ENCODE data around the gene HSPA2.
"Not testable (repeated sequence)": the region's sequence is repeated elsewhere in the genome, so short reads cannot be mapped to it uniquely, and the experiment has no call there.

HSPA2 gene

DNA sequence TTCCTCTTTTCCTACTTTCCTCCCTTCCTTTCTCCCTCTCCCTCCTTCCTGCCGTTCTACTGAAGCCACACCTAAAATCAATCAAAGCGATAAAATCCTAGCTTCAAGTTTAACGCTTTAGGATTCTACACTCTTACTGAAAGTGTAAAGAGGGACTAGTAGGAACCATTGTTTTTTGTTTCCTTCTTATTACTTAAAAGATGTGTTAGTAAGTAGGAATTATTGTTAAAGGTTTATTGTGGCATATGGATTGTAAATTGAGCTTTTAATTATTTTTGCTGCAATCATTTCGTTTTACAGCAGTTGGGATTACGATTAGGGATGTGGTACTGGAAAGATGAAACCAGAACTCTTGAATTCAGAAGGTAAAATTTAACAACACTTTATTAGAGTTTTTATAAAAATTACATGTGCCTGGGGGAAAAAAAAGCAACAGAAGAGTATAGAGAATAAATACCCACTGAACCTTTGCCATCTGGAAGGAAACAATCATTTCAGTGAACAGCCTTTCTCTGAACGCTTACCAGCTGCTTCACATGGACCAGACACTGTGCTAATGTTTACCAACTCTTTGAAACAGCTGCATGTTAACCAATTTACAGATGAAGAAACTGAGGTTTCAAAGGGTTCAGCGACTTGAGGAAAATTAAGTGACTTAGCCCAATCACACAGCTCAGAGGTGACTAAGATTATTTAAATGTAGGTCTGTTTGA lies 10.2 kb downstream of the HSPA2 start:
- no peak overlapping the region for H3K4ac ChIP-seq (ENCODE audit: low read depth in 1 of 2, low read length in 2 of 2)
- H2BK12ac ChIP-seq (ENCODE audit: low read length in 2 of 2) = peak overlapping the region in 1 of 2 experiments; percentile 84
- WGBS = 84% methylated on average over 5 of the region's 7 CpGs
- no peak overlapping the region for H3K18ac ChIP-seq (ENCODE audit: low read depth in 1 of 2, low read length in 2 of 2)
- peaks cover 0 to 24% of the 10 kb centered on the region in 2 experiments for H3K27me3 ChIP-seq (ENCODE audit: control insufficient read depth in 1 of 2, insufficient read depth in 1 of 2, low read length in 2 of 2)
- H2BK15ac ChIP-seq (ENCODE audit: low read depth, poor library complexity, severe bottlenecking) = no peak overlapping the region
- no peak overlapping the region for H2BK5ac ChIP-seq (ENCODE audit: low read depth, low read length, poor library complexity, severe bottlenecking)
- H3K27ac ChIP-seq (ENCODE audit: low read length, poor library complexity, severe bottlenecking) = no peak overlapping the region
- H2BK120ac ChIP-seq (ENCODE audit: low read depth, low read length) = peak overlapping the region; percentile 19
- no peak for DNase-seq
- no peak overlapping the region for H3K23ac ChIP-seq (ENCODE audit: low read length in 2 of 2)
- no peak overlapping the region for H2AFZ ChIP-seq (ENCODE audit: low read depth, low read length)
- no peak overlapping the region for H4K91ac ChIP-seq (ENCODE audit: low read length)
- H3K4me2 ChIP-seq (ENCODE audit: low read length, poor library complexity, severe bottlenecking) = no peak overlapping the region
- H3K36me3 ChIP-seq (ENCODE audit: control insufficient read depth in 1 of 2, insufficient read depth in 2 of 2, low read depth in 1 of 2, low read length in 2 of 2) = no peaks in the 10 kb centered on the region
- H3K4me1 ChIP-seq (ENCODE audit: control insufficient read depth, insufficient read depth, low read depth, low read length) = peaks cover 6% of the 10 kb centered on the region
- H3K14ac ChIP-seq (ENCODE audit: low read length in 2 of 2) = no peak overlapping the region
- H2AK5ac ChIP-seq (ENCODE audit: low read length, severe bottlenecking) = no peak overlapping the region
- no peaks in the 10 kb centered on the region for H3K9me3 ChIP-seq (ENCODE audit: control insufficient read depth, low read length)
- no peaks in the 10 kb centered on the region for H3K79me1 ChIP-seq (replicated peaks; ENCODE audit: low read length, poor library complexity, severe bottlenecking)
- H4K8ac ChIP-seq (ENCODE audit: low read length) = no peak overlapping the region
- no peak overlapping the region for H3K4me3 ChIP-seq (ENCODE audit: insufficient read depth in 1 of 2, low read depth in 1 of 2, low read length in 2 of 2)
- H3K9ac ChIP-seq (ENCODE audit: low read length) = no peak overlapping the region

DNA sequence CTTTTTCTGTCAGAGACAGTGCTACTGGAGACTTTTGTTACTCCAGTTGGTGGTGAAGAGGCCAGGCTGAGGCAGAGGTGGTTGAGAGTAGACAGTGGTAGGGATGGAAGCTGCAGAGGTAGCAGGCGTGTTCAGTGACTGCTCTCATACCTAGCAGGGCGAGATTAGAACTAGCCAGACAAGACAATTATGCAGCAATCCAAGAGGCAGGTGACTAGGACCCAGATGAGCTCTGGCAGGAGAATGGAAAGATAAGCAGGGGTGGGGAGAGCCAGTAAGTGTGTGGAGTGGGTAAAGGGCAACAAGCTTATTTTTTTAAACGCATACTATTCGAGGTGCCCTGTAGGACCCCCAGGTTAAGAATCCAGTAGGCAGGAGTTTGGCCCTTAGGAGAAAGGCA lies 14.0 kb downstream of the HSPA2 start:
- no peak overlapping the region for H3K9ac ChIP-seq (ENCODE audit: low read length)
- no peak overlapping the region for H2BK12ac ChIP-seq (ENCODE audit: low read length in 2 of 2)
- H3K4me3 ChIP-seq (ENCODE audit: insufficient read depth in 1 of 2, low read depth in 1 of 2, low read length in 2 of 2) = no peak overlapping the region
- no peaks in the 10 kb centered on the region for H3K9me3 ChIP-seq (ENCODE audit: control insufficient read depth, low read length)
- no peak overlapping the region for H2AK5ac ChIP-seq (ENCODE audit: low read length, severe bottlenecking)
- no peak overlapping the region for H3K23ac ChIP-seq (ENCODE audit: low read length in 2 of 2)
- H3K36me3 ChIP-seq (ENCODE audit: control insufficient read depth in 1 of 2, insufficient read depth in 2 of 2, low read depth in 1 of 2, low read length in 2 of 2) = no peaks in the 10 kb centered on the region
- H2AFZ ChIP-seq (ENCODE audit: low read depth, low read length) = no peak overlapping the region
- H3K4ac ChIP-seq (ENCODE audit: low read depth in 1 of 2, low read length in 2 of 2) = no peak overlapping the region
- H2BK120ac ChIP-seq (ENCODE audit: low read depth, low read length) = no peak overlapping the region
- no peak overlapping the region for H3K18ac ChIP-seq (ENCODE audit: low read depth in 1 of 2, low read length in 2 of 2)
- no peak overlapping the region for H2BK5ac ChIP-seq (ENCODE audit: low read depth, low read length, poor library complexity, severe bottlenecking)
- no peak overlapping the region for H3K4me2 ChIP-seq (ENCODE audit: low read length, poor library complexity, severe bottlenecking)
- H3K27me3 ChIP-seq (ENCODE audit: control insufficient read depth in 1 of 2, insufficient read depth in 1 of 2, low read length in 2 of 2) = peaks cover 0 to 21% of the 10 kb centered on the region in 2 experiments
- H4K8ac ChIP-seq (ENCODE audit: low read length) = no peak overlapping the region
- 97% methylated on average over 4 of the region's 4 CpGs for WGBS
- H3K27ac ChIP-seq (ENCODE audit: low read length, poor library complexity, severe bottlenecking) = no peak overlapping the region
- DNase-seq = no peak
- peaks cover 6% of the 10 kb centered on the region for H3K4me1 ChIP-seq (ENCODE audit: control insufficient read depth, insufficient read depth, low read depth, low read length)
- H4K91ac ChIP-seq (ENCODE audit: low read length) = no peak overlapping the region
- H3K79me1 ChIP-seq (replicated peaks; ENCODE audit: low read length, poor library complexity, severe bottlenecking) = no peaks in the 10 kb centered on the region
- no peak overlapping the region for H3K14ac ChIP-seq (ENCODE audit: low read length in 2 of 2)
- H2BK15ac ChIP-seq (ENCODE audit: low read depth, poor library complexity, severe bottlenecking) = no peak overlapping the region

DNA sequence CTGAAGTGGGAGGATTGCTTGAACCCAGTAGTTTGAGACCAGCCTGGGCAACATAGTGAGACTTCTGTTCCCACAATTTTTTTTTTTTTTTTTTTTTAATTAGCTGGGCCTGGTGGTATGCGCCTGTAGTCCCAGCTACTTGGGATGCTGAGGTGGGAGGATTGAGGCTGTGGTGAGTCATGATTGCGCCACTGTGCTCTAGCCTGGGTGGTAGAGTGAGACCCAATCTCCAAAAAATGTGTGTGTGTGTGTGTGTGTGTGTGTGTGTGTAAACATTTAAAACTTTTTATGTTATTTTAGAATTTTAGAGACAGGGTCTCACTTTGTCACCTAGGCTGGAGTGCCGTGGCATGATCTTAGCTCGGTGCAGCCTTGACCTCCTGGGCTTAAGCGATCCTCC lies 16.0 kb downstream of the HSPA2 start:
- H3K9ac ChIP-seq (ENCODE audit: low read length) = no peak overlapping the region
- H4K8ac ChIP-seq (ENCODE audit: low read length) = no peak overlapping the region
- no peak overlapping the region for H4K91ac ChIP-seq (ENCODE audit: low read length)
- no peaks in the 10 kb centered on the region for H3K36me3 ChIP-seq (ENCODE audit: control insufficient read depth in 1 of 2, insufficient read depth in 2 of 2, low read depth in 1 of 2, low read length in 2 of 2)
- H3K4me3 ChIP-seq (ENCODE audit: insufficient read depth in 1 of 2, low read depth in 1 of 2, low read length in 2 of 2) = no peak overlapping the region
- no peak overlapping the region for H3K27ac ChIP-seq (ENCODE audit: low read length, poor library complexity, severe bottlenecking)
- peaks cover 0 to 3% of the 10 kb centered on the region in 2 experiments for H3K27me3 ChIP-seq (ENCODE audit: control insufficient read depth in 1 of 2, insufficient read depth in 1 of 2, low read length in 2 of 2)
- no peak overlapping the region for H3K18ac ChIP-seq (ENCODE audit: low read depth in 1 of 2, low read length in 2 of 2)
- H2BK120ac ChIP-seq (ENCODE audit: low read depth, low read length) = no peak overlapping the region
- no peak overlapping the region for H2BK5ac ChIP-seq (ENCODE audit: low read depth, low read length, poor library complexity, severe bottlenecking)
- no peaks in the 10 kb centered on the region for H3K79me1 ChIP-seq (replicated peaks; ENCODE audit: low read length, poor library complexity, severe bottlenecking)
- H3K4me2 ChIP-seq (ENCODE audit: low read length, poor library complexity, severe bottlenecking) = no peak overlapping the region
- DNase-seq = peak; percentile 83
- H2BK12ac ChIP-seq (ENCODE audit: low read length in 2 of 2) = no peak overlapping the region
- no peaks in the 10 kb centered on the region for H3K4me1 ChIP-seq (ENCODE audit: control insufficient read depth, insufficient read depth, low read depth, low read length)
- 81% methylated on average over 5 of the region's 5 CpGs for WGBS
- H2BK15ac ChIP-seq (ENCODE audit: low read depth, poor library complexity, severe bottlenecking) = no peak overlapping the region
- no peak overlapping the region for H3K4ac ChIP-seq (ENCODE audit: low read depth in 1 of 2, low read length in 2 of 2)
- no peak overlapping the region for H3K23ac ChIP-seq (ENCODE audit: low read length in 2 of 2)
- H2AFZ ChIP-seq (ENCODE audit: low read depth, low read length) = no peak overlapping the region
- H3K14ac ChIP-seq (ENCODE audit: low read length in 2 of 2) = no peak overlapping the region
- H2AK5ac ChIP-seq (ENCODE audit: low read length, severe bottlenecking) = no peak overlapping the region
- H3K9me3 ChIP-seq (ENCODE audit: control insufficient read depth, low read length) = no peaks in the 10 kb centered on the region

DNA sequence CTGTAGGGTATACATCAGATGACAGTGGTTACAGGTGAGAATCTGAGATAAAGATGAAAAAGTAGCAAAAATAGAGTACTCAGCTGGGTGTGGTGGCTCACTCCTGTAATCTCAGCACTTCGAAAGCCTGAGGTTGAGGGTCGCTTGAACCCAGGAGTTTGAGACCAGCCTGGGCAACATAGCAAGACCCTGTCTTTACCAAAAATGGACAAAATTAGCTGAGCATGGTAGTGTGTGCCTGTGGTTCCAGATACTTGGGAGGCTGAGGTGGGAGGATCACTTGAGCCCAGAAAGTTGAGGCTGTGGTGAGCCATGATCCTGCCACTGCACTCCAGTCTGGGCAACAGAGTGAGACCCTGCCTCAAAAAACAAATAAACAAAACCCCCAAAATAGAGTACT lies 17.7 kb downstream of the HSPA2 start:
- H3K14ac ChIP-seq (ENCODE audit: low read length in 2 of 2) = not testable (repeated sequence)
- WGBS = 91% methylated on average over 2 of the region's 2 CpGs

More for the DNA sequence above, 17.7 kb downstream of the HSPA2 start:
- not testable (repeated sequence) for H2BK15ac ChIP-seq (ENCODE audit: low read depth, poor library complexity, severe bottlenecking); H3K27ac ChIP-seq (ENCODE audit: low read length, poor library complexity, severe bottlenecking); DNase-seq; H3K9ac ChIP-seq (ENCODE audit: low read length); H2BK12ac ChIP-seq (ENCODE audit: low read length in 2 of 2); H3K36me3 ChIP-seq (ENCODE audit: control insufficient read depth in 1 of 2, insufficient read depth in 2 of 2, low read depth in 1 of 2, low read length in 2 of 2); H3K23ac ChIP-seq (ENCODE audit: low read length in 2 of 2); H4K8ac ChIP-seq (ENCODE audit: low read length); H2AK5ac ChIP-seq (ENCODE audit: low read length, severe bottlenecking); H3K18ac ChIP-seq (ENCODE audit: low read depth in 1 of 2, low read length in 2 of 2); H2BK5ac ChIP-seq (ENCODE audit: low read depth, low read length, poor library complexity, severe bottlenecking); H4K91ac ChIP-seq (ENCODE audit: low read length); H3K9me3 ChIP-seq (ENCODE audit: control insufficient read depth, low read length); H3K4me1 ChIP-seq (ENCODE audit: control insufficient read depth, insufficient read depth, low read depth, low read length); H3K79me1 ChIP-seq (replicated peaks; ENCODE audit: low read length, poor library complexity, severe bottlenecking); H3K27me3 ChIP-seq (ENCODE audit: control insufficient read depth in 1 of 2, insufficient read depth in 1 of 2, low read length in 2 of 2); H3K4ac ChIP-seq (ENCODE audit: low read depth in 1 of 2, low read length in 2 of 2); H2BK120ac ChIP-seq (ENCODE audit: low read depth, low read length); H2AFZ ChIP-seq (ENCODE audit: low read depth, low read length); H3K4me2 ChIP-seq (ENCODE audit: low read length, poor library complexity, severe bottlenecking); H3K4me3 ChIP-seq (ENCODE audit: insufficient read depth in 1 of 2, low read depth in 1 of 2, low read length in 2 of 2)
